ENCODE data around the gene SIGLEC7. TPM values are rescaled to one million over a fixed set of nuclear protein-coding genes. Genes with fewer than 3 reads are reported as not detected.
A peak's percentile ranks its signal among the peaks of the same experiment; 100 is the strongest.
"Not testable (repeated sequence)": the region's sequence is repeated elsewhere in the genome, so short reads cannot be mapped to it uniquely, and the experiment has no call there.

SIGLEC7 gene
- total and polyA plus RNA-seq, 9 donors, result 0.38 to 3.7 (median 1.5) TPM; not detected in 2

DNA sequence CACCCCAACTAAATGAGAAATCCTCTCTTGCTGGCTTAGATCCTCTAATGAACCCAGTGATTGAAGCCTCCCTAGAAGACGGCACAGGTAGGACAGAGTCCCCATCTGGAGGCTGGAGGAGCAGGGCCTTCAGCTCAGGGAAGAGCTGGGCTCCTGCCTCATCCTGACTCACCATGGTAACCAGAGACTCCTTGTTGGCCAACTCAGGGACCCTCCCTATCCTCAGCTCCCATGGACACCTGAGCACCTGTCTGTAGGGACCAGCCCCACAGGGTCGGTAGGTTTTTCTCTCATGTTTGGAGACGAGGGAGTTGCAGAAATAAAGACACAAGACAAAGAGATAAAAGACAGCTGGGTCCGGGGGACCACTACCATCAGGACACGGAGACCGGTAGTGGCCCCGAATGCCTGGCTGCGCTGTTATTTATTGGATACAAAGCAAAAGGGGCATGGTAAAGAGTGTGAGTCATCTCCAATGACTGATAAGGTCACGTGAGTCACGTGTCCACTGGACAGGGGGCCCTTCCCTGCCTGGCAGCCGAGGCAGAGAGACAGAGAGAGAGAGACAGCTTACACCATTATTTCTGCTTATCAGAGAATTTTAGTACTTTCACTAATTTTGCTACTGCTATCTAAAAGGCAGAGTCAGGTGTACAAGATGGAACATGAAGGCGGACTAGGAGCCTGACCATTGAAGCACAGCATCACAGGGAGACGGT, 26.6 kb downstream of the SIGLEC7 start:
- Histone ChIP-seq H3K4me3 (no peak overlapping the region), H3K9me3 (no peaks in the 10 kb centered on the region), H3K36me3 (no peaks in the 10 kb centered on the region), H3K27ac (peak overlapping the region in 1 of 2 donors; percentile 67), H3K4me1 (ENCODE audit: insufficient read depth) (peaks cover 5% of the 10 kb centered on the region), H3K27me3 (no peaks in the 10 kb centered on the region)
- 25 to 46% (median 37%) methylated on average over 13 of the region's 13 CpGs for WGBS, 3 donors
- peak; percentile 48 to 76 (median 65) for DNase-seq
- TF ChIP-seq EP300 (IDR thresholded peaks at IDR 0.05), result no peak
- no peak for TF ChIP-seq POLR2A (IDR thresholded peaks at IDR 0.05)
- TF ChIP-seq, protein P1, sequence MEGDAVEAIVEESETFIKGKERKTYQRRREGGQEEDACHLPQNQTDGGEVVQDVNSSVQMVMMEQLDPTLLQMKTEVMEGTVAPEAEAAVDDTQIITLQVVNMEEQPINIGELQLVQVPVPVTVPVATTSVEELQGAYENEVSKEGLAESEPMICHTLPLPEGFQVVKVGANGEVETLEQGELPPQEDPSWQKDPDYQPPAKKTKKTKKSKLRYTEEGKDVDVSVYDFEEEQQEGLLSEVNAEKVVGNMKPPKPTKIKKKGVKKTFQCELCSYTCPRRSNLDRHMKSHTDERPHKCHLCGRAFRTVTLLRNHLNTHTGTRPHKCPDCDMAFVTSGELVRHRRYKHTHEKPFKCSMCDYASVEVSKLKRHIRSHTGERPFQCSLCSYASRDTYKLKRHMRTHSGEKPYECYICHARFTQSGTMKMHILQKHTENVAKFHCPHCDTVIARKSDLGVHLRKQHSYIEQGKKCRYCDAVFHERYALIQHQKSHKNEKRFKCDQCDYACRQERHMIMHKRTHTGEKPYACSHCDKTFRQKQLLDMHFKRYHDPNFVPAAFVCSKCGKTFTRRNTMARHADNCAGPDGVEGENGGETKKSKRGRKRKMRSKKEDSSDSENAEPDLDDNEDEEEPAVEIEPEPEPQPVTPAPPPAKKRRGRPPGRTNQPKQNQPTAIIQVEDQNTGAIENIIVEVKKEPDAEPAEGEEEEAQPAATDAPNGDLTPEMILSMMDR (IDR thresholded peaks at IDR 0.05), result no peak
- intact Hi-C loops (cut with DNase I), result loop anchor here in 2 of 4 donors (5.0 to 10.0 kb wide), 2 partner anchors 64 to 146 kb away; partner anchors contain the start of gene CTU1 (in 1 of the 2)

GRCh38 chr19:51169283-51169918, 27.3 kb downstream of the SIGLEC7 start:
- peak; percentile 87 to 91 (median 87) for DNase-seq

GRCh38 chr19:51172223-51172622, 30.1 kb downstream of the SIGLEC7 start:
- DNase-seq, result no peak
- no peaks in the 10 kb centered on the region for H3K9me3 ChIP-seq
- 92 to 94% (median 93%) methylated on average over 2 of the region's 2 CpGs for WGBS, 3 donors
- H3K4me3 ChIP-seq, result no peak overlapping the region
- no peak overlapping the region for H3K27ac ChIP-seq
- H3K36me3 ChIP-seq, result no peaks in the 10 kb centered on the region
- peaks cover 5% of the 10 kb centered on the region for H3K4me1 ChIP-seq (ENCODE audit: insufficient read depth)
- no peaks in the 10 kb centered on the region for H3K27me3 ChIP-seq
- TF ChIP-seq POLR2A (IDR thresholded peaks at IDR 0.05) (no peak), EP300 (IDR thresholded peaks at IDR 0.05) (no peak)
- TF ChIP-seq, protein P1 (IDR thresholded peaks at IDR 0.05), result no peak
- intact Hi-C loops (cut with DNase I), result loop anchor here in 2 of 4 donors (5.0 to 10.0 kb wide), 3 partner anchors 75 to 247 kb away; no protein-coding TSS in a partner anchor

More at GRCh38 chr19:51169283-51169918, 27.3 kb downstream of the SIGLEC7 start:
- H3K27ac ChIP-seq, result peak overlapping the region in 1 of 2 donors; percentile 67
- not testable (repeated sequence) for H3K9me3 ChIP-seq; H3K4me1 ChIP-seq (ENCODE audit: insufficient read depth); H3K27me3 ChIP-seq; H3K4me3 ChIP-seq; H3K36me3 ChIP-seq
- TF ChIP-seq, protein P1 (IDR thresholded peaks at IDR 0.05), result peak; percentile 83 to 88 (median 86)
- WGBS, 3 donors, result 6 to 8% (median 8%) methylated on average over 11 of the region's 11 CpGs
- intact Hi-C loops (cut with DNase I), result loop anchor here in 2 of 4 donors (5.0 to 10.0 kb wide), 2 partner anchors 65 to 147 kb away; partner anchors contain the start of gene CTU1 (in 1 of the 2)

GRCh38 chr19:51173681-51174080, 31.6 kb downstream of the SIGLEC7 start:
- H3K36me3 ChIP-seq, result no peaks in the 10 kb centered on the region
- H3K4me1 ChIP-seq (ENCODE audit: insufficient read depth), result no peaks in the 10 kb centered on the region
- H3K27ac ChIP-seq, result no peak overlapping the region
- WGBS, 3 donors, result 58 to 77% (median 72%) methylated on average over 5 of the region's 5 CpGs
- no peak for TF ChIP-seq EP300 (IDR thresholded peaks at IDR 0.05)
- no peak for TF ChIP-seq POLR2A (IDR thresholded peaks at IDR 0.05)
- TF ChIP-seq, protein P1 (IDR thresholded peaks at IDR 0.05), result no peak
- no peak overlapping the region for H3K4me3 ChIP-seq
- intact Hi-C loops (cut with DNase I), result loop anchor here in 2 of 4 donors (5.0 to 10.0 kb wide), 3 partner anchors 76 to 249 kb away; no protein-coding TSS in a partner anchor
- no peak for DNase-seq
- H3K9me3 ChIP-seq, result no peaks in the 10 kb centered on the region
- H3K27me3 ChIP-seq, result no peaks in the 10 kb centered on the region
